C4-2B (cell line): Measurements from ENCODE around the gene SH2D6.
"Not testable (repeated sequence)": the region's sequence is repeated elsewhere in the genome, so short reads cannot be mapped to it uniquely, and the experiment has no call there.

Source experiments
- H3K27ac ChIP-seq: fragments of 450-650 bp; 2 replicates; pipeline ENCODE4 v1.5.1; 2017
- CTCF ChIP-seq: fragments of 450-650 bp; conservative IDR thresholded peaks from 2 replicates; pipeline ENCODE4 v1.5.1; 2017; ENCODE audit warnings: mild to moderate bottlenecking
- ZFX ChIP-seq: fragments of 450-650 bp; IDR thresholded peaks from 2 replicates; pipeline ENCODE4 v1.6.1; 2017

The SH2D6 gene

GRCh38 chr2:85380048-85380447, 38.5 kb upstream of the SH2D6 start:
- no peak overlapping the region for H3K27ac ChIP-seq
- TF ChIP-seq ZFX (no peak), CTCF (no peak)

DNA sequence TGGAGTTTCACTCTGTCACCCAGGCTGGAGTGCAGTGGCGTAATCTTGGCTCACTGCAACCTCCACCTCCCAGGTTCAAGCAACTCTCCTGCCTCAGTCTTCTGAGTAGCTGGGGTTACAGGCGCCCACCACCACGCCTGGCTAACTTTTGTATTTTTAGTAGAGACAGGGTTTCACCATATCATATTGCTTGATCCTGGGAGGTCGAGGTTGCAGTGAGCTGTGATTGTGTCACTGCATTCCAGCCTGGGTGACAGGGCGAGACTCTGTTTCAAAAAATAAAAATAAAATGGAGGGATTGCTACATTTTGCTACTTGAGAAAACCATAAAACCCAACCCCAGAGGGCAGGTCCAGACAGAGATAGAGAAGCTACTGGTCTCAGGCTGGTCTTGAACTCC, 35.4 kb upstream of the SH2D6 start:
- not testable (repeated sequence) for H3K27ac ChIP-seq

DNA sequence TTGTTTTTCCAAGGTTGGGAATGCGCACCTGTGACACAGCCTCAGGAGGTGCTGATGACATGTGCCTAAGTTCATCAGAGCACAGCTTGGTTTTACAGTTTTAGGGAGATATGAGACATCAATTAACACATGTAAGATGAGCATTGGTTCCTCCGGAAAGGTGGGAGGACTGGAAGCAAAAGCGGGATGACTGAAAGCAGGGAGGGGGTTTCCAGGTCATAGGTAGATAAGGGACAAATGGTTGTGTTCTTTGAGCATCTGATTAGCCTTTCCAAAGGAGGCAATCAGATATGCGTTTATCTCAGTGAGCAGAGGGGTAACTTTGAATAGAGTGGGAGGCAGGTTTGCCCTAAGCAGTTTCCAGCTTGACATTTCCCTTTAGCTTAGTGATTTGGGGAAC, 34.7 kb upstream of the SH2D6 start:
- TF ChIP-seq ZFX (no peak), CTCF (no peak)
- H3K27ac ChIP-seq, result no peak overlapping the region

- TF ChIP-seq CTCF (no peak), ZFX (no peak)
These were observed 32.8 kb upstream of the SH2D6 start for GRCh38 chr2:85385746-85386145.

DNA sequence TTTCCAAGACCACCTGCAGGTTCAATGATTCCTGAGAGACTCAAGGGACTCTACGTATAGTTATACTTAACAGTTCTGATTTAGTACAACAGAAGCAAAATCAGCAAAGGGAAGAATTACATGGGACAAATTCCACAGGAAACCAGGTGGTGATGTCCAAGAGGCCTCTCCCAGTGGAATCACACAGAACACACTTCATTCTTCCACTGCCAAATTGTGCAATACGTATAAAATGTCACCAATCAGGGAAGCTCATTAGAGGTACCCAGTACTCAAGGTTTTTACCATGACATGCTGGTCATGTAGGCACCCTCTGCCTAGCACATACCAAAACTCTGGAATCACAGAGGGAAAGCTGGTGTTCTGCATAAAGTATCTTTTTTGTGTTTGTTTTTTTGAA, 30.8 kb upstream of the SH2D6 start:
- no peak overlapping the region for H3K27ac ChIP-seq
- TF ChIP-seq ZFX (no peak), CTCF (no peak)

More at GRCh38 chr2:85385746-85386145, 32.8 kb upstream of the SH2D6 start:
- no peak overlapping the region for H3K27ac ChIP-seq

- no peak overlapping the region for H3K27ac ChIP-seq
- TF ChIP-seq CTCF (no peak), ZFX (no peak)
These were observed 29.5 kb upstream of the SH2D6 start for GRCh38 chr2:85388878-85389538.

DNA sequence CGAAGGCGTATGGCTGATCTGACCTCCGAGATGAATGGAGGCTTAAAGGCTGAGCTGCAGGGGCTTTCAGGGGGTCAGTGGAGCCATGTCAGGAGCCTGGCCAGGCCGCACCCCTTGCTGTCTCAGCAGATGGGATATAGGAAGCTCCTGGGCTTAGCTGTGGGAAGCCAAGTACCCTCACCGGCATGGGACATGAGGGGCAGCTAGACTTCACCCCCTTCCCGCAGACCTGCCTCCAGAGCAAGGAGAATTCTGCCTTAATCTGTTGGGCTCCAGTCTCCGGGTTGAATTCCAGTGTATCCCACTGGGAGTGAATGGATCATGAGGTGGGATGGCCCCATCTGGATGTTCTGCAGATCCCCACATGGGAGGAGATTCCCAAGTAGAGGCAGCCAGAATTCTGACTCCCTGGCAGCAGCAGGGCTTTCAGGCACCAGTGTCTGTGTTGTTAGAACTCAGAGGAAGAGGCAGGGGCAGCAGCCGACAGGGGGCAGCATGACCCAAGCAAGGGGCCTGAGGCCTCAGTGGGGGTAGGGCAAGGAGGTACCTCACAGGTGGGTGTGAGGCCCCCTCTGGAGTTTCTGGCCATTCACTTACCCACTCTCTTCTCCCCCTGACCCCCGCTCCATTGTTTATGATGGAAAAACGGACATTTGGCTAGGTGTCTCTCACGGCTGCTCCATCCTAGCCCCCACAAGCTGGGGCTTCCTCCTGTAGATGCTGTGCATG, 27.4 kb upstream of the SH2D6 start:
- no peak for TF ChIP-seq ZFX
- no peak; the same call in 1 of the 2 replicates for TF ChIP-seq CTCF
- H3K27ac ChIP-seq, result no peak overlapping the region

- H3K27ac ChIP-seq, result peak overlapping the region; percentile 82; the same call in 1 of the 2 replicates
- TF ChIP-seq ZFX (no peak), CTCF (no peak)
These were observed 24.7 kb upstream of the SH2D6 start for GRCh38 chr2:85393836-85394235.
